K562 (cell line): ENCODE data around the gene AP3B2. TPM values are rescaled to one million over a fixed set of nuclear protein-coding genes. Genes with fewer than 3 reads are reported as not detected.
A peak's percentile ranks its signal among the peaks of the same experiment; 100 is the strongest.
"Not testable (repeated sequence)": the region's sequence is repeated elsewhere in the genome, so short reads cannot be mapped to it uniquely, and the experiment has no call there.

Experiments used
- ATF7 ChIP-seq: fragments of 450-650 bp; IDR thresholded peaks from 2 replicates; pipeline ENCODE4 v1.7.1; 2014; ENCODE audit warnings: mild to moderate bottlenecking, moderate library complexity
- CBX1 ChIP-seq: sonication (generic); IDR thresholded peaks from 2 replicates; pipeline ENCODE4 v1.6.1; 2016; ENCODE audit warnings: antibody characterized with exemption, low read depth, mild to moderate bottlenecking
- DMBX1 ChIP-seq: fragments of 250-450 bp; sonication (Bioruptor Pico); IDR thresholded peaks from 2 replicates; pipeline ENCODE4 v1.8.0; 2022; ENCODE audit warnings: inconsistent platforms, mild to moderate bottlenecking, moderate library complexity, borderline replicate concordance
- HLTF ChIP-seq: fragments of 450-650 bp; IDR thresholded peaks from 2 replicates; pipeline ENCODE4 v1.6.1; 2016
- NR2C1 ChIP-seq, 2 experiments: fragments of 450-650 bp; IDR thresholded peaks; 2 replicates each; pipeline ENCODE4 v1.6.1; 2017; ENCODE audit warnings: mild to moderate bottlenecking in 2 of 2, antibody characterized with exemption in 1 of 2, inconsistent platforms in 1 of 2, missing compliant biosample characterization in 1 of 2, missing genetic modification characterization in 1 of 2
- ZNF589 ChIP-seq: fragments of 200-800 bp; sonication (Bioruptor generic); IDR thresholded peaks from 2 replicates; pipeline ENCODE4 v1.6.1; 2016; ENCODE audit warnings: low read depth, missing genetic modification characterization, missing compliant biosample characterization
- polyA plus RNA-seq, 8 experiments: library from polyadenylated mRNA; depleted of rRNA in 4 of 8; stranded (reverse) in 5 of 8; unstranded in 3 of 8; fragments of >200 nt; fragmentation: Nextera tagmentation in 2 of 8; fragmentation: Illumina TruSeq in 1 of 8; extraction: Ambion mirVana in 2 of 8; extraction: Trizol in 1 of 8; gene quantifications; 2 replicates each; pipeline versions ENCODE4 v1.2.1 to v1.2.3, GENCODE V29; 2011 to 2014; ENCODE audit warnings: inconsistent platforms in 1 of 8, missing spikeins in 1 of 8
- total RNA-seq, 7 experiments: library from RNA; depleted of rRNA in 6 of 7; stranded (reverse); fragments of >200 nt in 6 of 7; fragmentation: Illumina TruSeq in 2 of 7; extraction: Trizol in 2 of 7; gene quantifications; 2 replicates each; pipeline versions ENCODE4 v1.2.1 to v1.2.3, GENCODE V29; 2011 to 2021; ENCODE audit warnings: low replicate concordance in 1 of 7
- TF ChIP-seq, protein P1 (sequence below): fragments of 450-650 bp; IDR thresholded peaks from 2 replicates; pipeline ENCODE4 v1.6.1; 2017; ENCODE audit warnings: antibody characterized with exemption, mild to moderate bottlenecking
- TF ChIP-seq, protein P2 (sequence below), 2 experiments: fragments of 450-650 bp in 1 of 2; sonication (generic) in 1 of 2; formaldehyde crosslinking in 1 of 2; IDR thresholded peaks; 2 replicates each; pipeline versions ENCODE4 v1.7.1 to v1.9.0; 2016 to 2022; ENCODE audit warnings: inconsistent platforms in 1 of 2, mild to moderate bottlenecking in 1 of 2, missing genetic modification reagents in 1 of 2
- TF ChIP-seq, protein P3 (sequence below): fragments of 450-650 bp; IDR thresholded peaks from 2 replicates; pipeline ENCODE4 v1.6.1; 2016; ENCODE audit warnings: borderline replicate concordance

Gene AP3B2
- total and polyA plus RNA-seq, 9 of the 15 experiments (the other 6 are each of a cell fraction or from before 2014, with no cell fraction given) = 0.03 to 0.15 (median 0.10) TPM; not detected in 2

DNA sequence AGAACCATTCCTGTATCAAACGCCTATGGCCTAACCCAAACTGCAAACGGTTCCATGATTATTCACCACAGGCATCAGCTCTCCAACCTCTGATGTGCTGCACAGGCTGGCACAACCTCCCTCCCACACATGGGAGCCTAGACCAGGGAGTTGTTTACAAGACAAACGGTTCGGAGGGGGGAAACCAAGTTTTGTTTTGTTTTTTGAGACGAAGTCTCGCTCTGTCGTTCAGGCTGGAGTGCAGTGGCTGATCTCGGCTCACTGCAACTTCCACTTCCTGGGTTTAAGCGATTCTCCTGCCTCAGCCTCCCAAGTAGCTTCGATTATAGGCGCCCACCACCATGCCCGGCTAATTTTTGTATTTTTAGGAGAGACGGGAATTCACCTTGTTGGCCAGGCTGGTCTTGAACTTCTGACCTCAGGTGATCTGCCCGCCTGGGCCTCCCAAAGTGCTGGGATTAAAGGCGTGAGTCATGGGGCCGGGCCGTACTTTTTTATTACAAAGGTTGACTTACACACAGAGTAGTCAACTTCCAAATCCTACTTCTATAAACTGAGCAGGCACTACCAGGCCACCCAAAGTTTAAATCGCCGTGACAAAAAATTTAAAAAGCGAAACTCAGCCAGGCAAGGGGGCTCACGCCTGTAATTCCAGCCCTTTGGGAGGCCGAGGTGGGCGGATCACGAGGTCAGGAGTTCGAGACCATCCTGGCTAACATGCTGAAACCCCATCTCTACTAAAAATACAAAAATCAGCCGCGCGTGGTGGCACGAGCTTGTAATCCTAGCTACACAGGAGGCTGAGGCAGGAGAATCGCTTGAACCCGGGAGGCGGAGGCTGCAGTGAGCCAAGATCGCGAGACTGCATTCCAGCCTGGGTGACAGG, 64.5 kb downstream of the AP3B2 start (continued):
- TF ChIP-seq DMBX1 (0 out of 2 replicates have a peak, but pooled peaks have one; percentile 8), ATF7 (0 out of 2 replicates have a peak, but pooled peaks have one; percentile 12), CBX1 (peak; percentile 24), NR2C1 (IDR thresholded peaks at IDR 0.05) (peak; percentile 30; the same call in 1 of the 2 replicates), HLTF (peak; percentile 31; the same call in 1 of the 2 replicates), ZNF589 (CRISPR knock-in tag) (0 out of 2 replicates have a peak, but pooled peaks have one; percentile 60)
- TF ChIP-seq, protein P1, sequence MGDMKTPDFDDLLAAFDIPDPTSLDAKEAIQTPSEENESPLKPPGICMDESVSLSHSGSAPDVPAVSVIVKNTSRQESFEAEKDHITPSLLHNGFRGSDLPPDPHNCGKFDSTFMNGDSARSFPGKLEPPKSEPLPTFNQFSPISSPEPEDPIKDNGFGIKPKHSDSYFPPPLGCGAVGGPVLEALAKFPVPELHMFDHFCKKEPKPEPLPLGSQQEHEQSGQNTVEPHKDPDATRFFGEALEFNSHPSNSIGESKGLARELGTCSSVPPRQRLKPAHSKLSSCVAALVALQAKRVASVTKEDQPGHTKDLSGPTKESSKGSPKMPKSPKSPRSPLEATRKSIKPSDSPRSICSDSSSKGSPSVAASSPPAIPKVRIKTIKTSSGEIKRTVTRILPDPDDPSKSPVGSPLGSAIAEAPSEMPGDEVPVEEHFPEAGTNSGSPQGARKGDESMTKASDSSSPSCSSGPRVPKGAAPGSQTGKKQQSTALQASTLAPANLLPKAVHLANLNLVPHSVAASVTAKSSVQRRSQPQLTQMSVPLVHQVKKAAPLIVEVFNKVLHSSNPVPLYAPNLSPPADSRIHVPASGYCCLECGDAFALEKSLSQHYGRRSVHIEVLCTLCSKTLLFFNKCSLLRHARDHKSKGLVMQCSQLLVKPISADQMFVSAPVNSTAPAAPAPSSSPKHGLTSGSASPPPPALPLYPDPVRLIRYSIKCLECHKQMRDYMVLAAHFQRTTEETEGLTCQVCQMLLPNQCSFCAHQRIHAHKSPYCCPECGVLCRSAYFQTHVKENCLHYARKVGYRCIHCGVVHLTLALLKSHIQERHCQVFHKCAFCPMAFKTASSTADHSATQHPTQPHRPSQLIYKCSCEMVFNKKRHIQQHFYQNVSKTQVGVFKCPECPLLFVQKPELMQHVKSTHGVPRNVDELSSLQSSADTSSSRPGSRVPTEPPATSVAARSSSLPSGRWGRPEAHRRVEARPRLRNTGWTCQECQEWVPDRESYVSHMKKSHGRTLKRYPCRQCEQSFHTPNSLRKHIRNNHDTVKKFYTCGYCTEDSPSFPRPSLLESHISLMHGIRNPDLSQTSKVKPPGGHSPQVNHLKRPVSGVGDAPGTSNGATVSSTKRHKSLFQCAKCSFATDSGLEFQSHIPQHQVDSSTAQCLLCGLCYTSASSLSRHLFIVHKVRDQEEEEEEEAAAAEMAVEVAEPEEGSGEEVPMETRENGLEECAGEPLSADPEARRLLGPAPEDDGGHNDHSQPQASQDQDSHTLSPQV = peak; percentile 57; the same call in 1 of the 2 replicates
- not testable (repeated sequence) for TF ChIP-seq NR2C1 (tag; IDR thresholded peaks at IDR 0.05)
- TF ChIP-seq, protein P2, sequence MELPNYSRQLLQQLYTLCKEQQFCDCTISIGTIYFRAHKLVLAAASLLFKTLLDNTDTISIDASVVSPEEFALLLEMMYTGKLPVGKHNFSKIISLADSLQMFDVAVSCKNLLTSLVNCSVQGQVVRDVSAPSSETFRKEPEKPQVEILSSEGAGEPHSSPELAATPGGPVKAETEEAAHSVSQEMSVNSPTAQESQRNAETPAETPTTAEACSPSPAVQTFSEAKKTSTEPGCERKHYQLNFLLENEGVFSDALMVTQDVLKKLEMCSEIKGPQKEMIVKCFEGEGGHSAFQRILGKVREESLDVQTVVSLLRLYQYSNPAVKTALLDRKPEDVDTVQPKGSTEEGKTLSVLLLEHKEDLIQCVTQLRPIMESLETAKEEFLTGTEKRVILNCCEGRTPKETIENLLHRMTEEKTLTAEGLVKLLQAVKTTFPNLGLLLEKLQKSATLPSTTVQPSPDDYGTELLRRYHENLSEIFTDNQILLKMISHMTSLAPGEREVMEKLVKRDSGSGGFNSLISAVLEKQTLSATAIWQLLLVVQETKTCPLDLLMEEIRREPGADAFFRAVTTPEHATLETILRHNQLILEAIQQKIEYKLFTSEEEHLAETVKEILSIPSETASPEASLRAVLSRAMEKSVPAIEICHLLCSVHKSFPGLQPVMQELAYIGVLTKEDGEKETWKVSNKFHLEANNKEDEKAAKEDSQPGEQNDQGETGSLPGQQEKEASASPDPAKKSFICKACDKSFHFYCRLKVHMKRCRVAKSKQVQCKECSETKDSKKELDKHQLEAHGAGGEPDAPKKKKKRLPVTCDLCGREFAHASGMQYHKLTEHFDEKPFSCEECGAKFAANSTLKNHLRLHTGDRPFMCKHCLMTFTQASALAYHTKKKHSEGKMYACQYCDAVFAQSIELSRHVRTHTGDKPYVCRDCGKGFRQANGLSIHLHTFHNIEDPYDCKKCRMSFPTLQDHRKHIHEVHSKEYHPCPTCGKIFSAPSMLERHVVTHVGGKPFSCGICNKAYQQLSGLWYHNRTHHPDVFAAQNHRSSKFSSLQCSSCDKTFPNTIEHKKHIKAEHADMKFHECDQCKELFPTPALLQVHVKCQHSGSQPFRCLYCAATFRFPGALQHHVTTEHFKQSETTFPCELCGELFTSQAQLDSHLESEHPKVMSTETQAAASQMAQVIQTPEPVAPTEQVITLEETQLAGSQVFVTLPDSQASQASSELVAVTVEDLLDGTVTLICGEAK (IDR thresholded peaks at IDR 0.05) = 0 out of 2 replicates have a peak, but pooled peaks have one; percentile 21
- TF ChIP-seq, protein P2 (CRISPR knock-in tag; IDR thresholded peaks at IDR 0.05) = not testable (repeated sequence)
- TF ChIP-seq, protein P3, sequence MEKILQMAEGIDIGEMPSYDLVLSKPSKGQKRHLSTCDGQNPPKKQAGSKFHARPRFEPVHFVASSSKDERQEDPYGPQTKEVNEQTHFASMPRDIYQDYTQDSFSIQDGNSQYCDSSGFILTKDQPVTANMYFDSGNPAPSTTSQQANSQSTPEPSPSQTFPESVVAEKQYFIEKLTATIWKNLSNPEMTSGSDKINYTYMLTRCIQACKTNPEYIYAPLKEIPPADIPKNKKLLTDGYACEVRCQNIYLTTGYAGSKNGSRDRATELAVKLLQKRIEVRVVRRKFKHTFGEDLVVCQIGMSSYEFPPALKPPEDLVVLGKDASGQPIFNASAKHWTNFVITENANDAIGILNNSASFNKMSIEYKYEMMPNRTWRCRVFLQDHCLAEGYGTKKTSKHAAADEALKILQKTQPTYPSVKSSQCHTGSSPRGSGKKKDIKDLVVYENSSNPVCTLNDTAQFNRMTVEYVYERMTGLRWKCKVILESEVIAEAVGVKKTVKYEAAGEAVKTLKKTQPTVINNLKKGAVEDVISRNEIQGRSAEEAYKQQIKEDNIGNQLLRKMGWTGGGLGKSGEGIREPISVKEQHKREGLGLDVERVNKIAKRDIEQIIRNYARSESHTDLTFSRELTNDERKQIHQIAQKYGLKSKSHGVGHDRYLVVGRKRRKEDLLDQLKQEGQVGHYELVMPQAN = 0 out of 2 replicates have a peak, but pooled peaks have one; percentile 20
